Activated naive CD4-positive, alpha-beta T cell (primary cell): ENCODE data around the gene RNPEP.
"Not testable (repeated sequence)": the region's sequence is repeated elsewhere in the genome, so short reads cannot be mapped to it uniquely, and the experiment has no call there.

ENCODE experiments used
- DNase-seq, 4 experiments: peaks; one replicate each; lab custom pipeline; 2025; lab: John Stamatoyannopoulos, UW

RNPEP gene

DNA sequence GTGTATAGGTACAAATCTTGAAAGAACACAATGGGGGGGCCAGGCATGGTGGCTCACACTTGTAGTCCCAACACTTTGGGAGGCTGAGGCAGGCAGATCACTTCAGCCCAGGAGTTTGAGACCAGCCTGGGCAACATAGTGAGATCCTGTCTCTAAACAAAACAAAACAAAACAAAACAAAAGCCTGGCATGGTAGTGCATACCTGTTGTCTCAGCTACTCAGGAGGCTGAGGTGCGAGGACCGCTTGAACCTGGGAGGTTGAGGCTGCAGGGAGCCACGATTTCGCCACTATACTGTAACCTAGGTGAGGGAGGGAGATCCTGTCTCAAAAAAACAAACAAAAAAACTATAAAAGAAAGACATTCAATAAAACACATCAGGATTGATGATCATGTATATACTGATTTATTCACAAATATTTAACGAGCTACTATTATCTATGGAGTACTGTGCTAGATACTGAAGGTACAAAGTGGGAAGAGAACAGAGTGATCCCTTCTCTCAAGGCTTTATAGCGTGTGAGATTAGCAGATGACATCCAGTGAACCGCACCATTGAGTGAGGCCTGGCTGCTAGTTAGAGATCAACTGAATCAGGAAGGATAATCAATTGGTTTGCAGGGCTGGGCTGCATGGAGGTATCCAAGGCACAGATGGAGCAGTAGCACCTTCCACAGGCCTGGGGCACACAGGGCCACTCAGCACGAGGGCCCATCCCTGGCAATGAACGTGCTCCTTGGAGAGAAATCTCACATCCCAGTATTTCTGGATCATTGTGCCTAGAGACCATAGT is 54.3 kb downstream of the RNPEP start:
- no peak for DNase-seq

DNA sequence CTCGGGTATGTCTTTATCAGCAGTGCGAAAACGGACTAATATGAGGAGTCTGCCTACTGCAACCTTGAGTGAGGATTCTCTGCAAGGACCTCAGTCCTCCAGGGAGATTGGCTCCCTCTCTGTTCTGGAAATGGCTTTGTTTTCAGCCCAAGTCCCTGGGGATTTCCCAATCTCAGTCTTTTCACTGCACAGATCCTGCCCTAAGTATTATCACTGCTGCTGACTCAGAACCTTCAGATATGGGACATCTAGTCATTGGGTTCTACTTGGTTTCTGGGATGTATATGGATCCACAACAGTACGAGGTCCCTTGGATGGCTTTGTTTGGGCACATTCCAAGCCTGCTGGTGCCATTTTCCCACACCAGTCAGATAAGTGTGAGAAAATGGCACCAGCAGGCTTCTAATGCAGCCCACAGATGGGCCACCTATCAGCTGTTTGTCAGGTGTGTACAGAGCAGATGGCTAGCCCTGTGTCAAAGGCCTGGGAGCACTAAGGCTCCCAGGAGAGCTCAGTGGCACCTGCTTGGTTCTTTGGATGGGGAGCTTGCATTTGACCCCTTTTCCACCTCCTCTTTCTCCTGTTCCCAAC is 55.4 kb downstream of the RNPEP start:
- no peak for DNase-seq

DNA sequence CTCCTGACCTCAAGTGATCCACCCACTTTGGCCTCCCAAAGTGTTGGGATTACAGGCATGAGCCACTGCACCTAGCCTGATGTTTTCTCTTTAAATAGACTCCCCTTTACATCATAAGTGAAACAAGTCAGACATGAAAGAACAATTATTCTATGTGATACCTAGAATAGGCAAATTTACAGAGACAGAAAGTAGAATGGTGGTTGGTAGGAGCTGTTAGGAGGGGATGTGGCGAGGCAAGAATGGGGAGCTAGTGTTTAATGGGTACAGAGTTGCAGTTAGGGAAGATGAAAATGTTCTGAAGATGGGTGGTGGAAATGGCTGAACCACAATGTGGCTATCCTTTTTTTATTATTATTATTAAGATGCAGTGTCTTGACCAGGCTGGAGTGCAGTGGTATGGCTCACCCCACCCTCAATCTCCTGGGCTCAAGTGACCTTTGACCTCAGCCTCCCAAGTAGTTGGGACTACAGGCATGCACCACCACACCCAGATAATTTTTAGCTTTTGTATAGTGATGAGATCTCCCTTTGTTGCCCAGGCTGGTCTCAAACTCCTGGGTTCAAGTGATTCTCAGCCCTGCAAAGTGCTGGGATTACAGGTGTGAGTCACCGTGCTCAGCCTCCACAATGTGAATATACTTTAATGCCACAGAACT is 56.4 kb downstream of the RNPEP start:
- DNase-seq, result no peak

DNA sequence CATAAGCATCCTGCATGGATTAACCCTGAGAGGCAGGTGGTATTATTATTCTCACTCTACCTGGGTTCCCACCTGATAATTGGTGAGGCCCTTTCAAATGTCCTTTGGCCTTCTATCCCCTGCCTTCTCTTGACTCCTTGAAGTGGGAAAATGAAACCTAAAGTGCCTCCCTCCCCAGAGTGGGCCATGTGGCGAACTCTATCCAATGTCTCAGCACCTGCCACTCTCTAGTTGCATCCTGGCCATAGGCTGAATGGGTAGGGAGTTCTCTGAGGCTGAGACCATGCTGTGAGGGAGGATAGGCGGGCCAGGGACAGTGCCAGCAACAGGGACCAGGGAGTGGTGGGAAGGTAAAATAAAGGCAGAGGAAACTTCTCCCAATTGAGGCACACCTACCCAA is 63.3 kb downstream of the RNPEP start:
- DNase-seq, result no peak

DNA sequence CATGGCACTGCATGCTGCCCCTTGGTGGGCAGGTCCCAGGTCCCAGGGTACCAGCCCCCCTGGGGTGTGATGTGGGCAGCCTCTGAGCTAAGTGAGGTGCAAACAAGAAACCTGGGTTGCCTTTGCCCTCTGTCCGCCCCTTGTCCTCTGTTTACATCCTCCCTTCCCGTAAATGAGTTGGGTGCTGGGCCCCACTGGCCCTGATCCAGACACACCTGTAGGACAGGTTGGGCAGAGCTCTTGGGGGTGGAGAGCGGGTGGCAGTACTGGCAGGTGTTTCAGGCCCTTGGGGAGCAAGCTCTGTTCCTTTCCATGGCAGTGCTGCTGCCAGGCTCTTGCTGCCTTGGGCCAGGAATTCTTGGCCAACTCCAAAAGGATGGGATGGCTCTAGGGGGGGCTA is 63.8 kb downstream of the RNPEP start:
- no peak for DNase-seq

DNA sequence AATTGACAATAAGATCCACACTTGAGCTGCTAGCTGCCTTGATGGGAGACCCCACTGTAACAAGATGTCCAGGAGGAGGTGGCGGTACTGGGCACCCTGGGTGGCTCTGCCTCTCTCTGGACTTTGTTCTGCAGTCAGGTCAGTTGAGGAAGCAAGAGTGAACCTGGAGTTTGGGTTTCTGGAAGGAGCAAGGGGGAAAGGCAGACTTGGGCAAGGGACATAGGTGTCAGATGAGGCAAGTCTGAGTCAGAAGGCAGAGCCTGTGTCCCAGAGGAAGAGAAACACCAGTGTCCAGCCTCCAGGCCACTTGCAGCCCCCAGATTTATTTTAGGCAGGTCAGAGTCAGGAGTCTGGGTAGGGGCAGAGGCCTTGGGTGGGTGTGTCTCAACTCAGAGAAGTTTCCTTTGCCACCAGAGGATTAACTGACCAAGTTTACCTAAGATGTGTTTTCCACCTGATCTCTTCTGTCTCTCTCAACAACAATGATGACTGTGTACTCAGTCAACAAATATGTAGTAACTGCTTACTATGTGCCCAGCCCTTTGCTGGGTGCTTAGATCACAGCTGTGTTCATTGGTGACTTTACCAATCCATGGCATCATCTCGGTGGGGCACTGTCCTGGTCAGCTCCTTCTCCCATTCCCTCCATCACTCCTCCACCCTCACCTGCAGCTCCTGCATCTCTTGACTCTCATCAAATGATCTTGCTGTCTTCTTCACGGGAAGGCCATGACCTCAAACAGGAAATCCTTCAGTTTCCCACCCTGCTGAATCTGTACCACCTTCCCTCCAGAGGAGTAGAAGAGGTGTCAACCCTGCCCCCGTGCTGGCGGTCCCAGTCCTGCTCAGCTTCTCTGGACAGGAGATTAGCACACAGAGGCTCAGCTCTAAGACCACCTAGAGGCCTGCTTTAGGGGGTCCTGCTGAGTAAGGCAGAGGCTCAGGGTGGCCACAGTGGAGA is 64.6 kb downstream of the RNPEP start:
- no peak for DNase-seq

DNA sequence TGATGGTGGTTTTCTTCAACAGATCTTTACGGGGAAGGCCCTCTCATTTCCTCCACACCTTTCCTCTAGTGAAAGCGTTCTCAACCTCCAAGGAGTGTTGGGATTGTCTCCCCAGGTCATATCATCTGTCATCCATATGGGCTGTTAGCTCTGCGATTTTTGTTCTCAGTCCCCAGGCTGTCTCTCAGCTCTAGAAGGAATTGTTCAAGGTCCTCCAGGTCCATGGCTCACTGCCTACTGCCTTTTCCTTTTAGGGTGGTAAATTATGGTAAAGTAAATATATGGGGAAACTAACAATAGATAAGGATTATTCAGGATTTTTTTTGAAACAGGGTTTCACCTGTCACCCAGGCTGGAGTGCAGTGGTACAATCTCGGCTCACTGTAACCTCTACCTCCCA is 65.5 kb downstream of the RNPEP start:
- DNase-seq, result no peak

DNA sequence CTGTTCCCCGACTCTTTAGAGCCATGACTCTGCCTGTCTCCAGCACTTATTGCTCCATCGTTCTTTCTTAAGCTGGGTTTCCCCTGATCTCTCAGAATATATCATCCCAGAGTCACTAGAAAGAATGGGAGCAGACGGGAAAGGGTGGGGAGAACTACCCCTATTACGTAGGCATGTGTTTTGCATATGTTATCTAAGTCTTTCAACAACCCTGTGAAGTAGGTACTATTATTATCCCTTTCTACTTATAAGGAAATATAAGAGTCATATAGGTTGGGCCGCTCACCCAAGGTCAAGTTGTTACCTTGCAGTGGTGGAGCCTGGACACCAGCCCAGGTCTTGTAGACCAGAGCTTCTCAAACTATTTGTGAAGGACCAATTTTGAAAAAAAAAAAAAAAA is 66.7 kb downstream of the RNPEP start:
- DNase-seq, result no peak

DNA sequence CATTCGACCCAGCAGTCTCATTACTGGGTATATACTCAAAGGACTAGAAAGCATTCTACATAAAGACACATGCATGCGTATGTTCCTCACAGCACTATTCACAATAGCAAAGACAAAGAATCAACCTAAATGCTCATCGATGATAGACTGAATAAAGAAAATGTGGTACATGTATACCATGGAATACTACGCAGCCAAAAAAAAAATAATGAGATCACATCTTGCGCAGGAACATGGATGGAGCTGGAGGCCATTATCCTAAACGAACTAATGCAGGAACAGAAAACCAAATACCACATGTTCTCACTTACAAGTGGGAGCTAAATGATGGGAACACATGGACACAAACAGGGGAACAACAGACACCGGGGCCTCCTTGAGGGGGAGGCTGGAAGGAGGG is 71.6 kb downstream of the RNPEP start:
- no peak for DNase-seq

DNA sequence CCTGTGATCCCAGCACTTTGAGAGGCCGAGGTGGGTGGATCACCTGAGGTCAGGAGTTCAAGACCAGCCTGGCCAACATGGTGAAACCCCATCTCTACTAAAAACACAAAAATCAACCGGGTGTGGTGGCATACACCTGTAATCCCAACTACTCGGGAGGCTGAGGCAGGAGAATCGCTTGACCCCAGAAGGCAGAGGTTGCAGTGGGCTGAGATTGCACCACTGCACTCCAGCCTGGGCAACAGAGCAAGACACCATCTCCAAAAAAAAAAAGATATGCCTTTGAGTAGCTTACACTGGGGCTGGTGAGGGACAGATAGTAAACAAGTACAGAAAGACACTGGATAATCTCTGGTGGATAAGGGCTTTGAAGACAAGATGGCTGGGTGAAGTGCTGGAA is 72.2 kb downstream of the RNPEP start:
- not testable (repeated sequence) for DNase-seq
